Activated CD4-positive, alpha-beta T cell treated with anti-CD3 and anti-CD28 coated beads, Interleukin-2, Interleukin-6, amounts not matched to agents 100 ng/mL and 50 ng/mL, durations not matched to agents 16 hours and 8 hours (primary cell): Measurements from ENCODE around the gene HSD17B4.
A peak's percentile ranks its signal among the peaks of the same experiment; 100 is the strongest.
"Not testable (repeated sequence)": the region's sequence is repeated elsewhere in the genome, so short reads cannot be mapped to it uniquely, and the experiment has no call there.

ENCODE experiments used
- DNase-seq: peaks from one replicate; pipeline ENCODE4 v3.0.0-alpha.2; 2020

Gene HSD17B4

GRCh38 chr5:119452373-119453039 is at the start of gene HSD17B4:
Gene HSD17B4, plus strand, starts transcription at chr5:119452497. Its CDS starts 79 bp downstream, at chr5:119452576.
- DNase-seq = peak; percentile 88

- no peak for DNase-seq
Measured at GRCh38 chr5:119402555-119402954, 49.7 kb upstream of the HSD17B4 start.

GRCh38 chr5:119404033-119404432 is 48.3 kb upstream of the HSD17B4 start:
- no peak for DNase-seq

GRCh38 chr5:119405419-119405818 is 46.9 kb upstream of the HSD17B4 start:
- no peak for DNase-seq

GRCh38 chr5:119406551-119407110 is 45.7 kb upstream of the HSD17B4 start:
- DNase-seq = no peak

GRCh38 chr5:119409235-119409815 is 43.0 kb upstream of the HSD17B4 start:
- DNase-seq = peak; percentile 30

DNA sequence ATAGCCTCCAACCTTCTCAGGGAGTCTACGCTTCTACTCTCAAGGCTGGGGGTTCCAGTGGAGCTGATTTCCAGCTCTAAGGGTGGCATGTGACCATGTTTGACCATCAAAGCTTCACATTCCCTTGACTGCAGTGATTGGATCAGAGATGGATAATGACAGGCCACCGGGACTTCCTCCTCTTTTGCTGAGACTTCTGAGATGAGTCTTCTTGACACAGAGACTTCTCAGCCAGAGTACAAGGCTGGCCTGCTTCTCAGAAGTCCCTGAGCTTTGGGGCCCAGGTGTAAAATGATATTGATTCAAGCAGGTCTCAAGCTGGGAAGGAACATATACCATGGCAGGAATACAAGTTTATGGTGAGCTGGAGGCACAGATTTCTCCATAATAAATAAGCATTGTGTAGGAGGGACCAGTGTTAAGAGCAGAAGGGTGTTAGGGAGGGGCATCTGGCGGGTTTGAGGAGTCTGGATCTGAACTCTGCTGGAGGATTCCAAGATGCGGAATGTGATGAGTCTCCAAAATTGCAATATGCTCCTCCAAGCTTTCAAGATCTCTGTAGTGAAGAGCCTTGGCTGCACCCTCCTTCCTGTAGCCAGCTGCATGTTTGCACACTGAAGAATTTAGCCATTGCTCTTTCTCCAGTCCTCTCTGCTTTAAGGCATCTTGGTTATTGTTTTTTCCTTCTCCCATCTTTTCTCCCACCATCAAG is 41.7 kb upstream of the HSD17B4 start:
- peak; percentile 51 for DNase-seq

DNA sequence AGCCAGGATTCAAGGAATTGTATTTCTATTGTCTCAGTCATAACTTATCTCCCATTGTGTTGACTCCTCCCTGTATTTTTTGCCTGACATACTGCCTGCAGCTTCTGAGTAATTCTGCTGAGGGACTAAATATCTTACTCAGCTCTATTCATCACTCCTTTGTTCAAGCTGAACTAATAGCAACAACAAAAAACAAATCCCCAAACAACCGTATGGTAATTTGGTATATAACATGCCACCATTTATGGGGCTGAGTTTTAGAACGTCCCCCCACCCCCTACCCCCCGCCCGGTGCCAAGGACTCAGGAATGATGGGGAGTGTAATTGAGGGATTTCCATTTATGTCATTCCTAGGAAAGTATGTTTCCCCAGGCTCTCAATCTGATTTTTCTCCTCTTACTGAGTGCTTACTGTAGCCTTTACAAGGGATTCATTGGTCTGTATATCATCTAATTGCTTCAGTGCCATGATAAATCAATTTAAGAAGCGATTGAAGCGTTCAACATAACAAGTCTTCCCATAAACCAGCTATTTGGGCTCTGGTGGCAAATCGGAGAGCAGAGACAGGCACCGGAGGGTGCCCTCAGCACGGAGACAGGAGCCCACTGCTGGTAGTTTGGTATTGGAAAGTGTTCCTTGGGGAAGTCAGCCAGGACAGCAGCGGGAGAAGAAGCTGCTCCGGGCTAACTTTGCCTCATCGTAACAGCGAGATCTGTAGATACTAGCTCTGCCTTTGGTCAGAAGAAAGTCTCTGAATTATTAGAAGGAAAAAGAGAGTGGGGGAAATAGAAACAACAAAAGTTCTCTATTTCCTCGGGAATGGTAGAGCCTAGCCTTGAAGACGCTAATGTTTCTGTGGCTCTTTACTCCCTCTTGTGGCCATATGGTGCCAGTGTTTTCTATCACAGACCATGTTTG is 40.7 kb upstream of the HSD17B4 start:
- peak; percentile 80 for DNase-seq

DNA sequence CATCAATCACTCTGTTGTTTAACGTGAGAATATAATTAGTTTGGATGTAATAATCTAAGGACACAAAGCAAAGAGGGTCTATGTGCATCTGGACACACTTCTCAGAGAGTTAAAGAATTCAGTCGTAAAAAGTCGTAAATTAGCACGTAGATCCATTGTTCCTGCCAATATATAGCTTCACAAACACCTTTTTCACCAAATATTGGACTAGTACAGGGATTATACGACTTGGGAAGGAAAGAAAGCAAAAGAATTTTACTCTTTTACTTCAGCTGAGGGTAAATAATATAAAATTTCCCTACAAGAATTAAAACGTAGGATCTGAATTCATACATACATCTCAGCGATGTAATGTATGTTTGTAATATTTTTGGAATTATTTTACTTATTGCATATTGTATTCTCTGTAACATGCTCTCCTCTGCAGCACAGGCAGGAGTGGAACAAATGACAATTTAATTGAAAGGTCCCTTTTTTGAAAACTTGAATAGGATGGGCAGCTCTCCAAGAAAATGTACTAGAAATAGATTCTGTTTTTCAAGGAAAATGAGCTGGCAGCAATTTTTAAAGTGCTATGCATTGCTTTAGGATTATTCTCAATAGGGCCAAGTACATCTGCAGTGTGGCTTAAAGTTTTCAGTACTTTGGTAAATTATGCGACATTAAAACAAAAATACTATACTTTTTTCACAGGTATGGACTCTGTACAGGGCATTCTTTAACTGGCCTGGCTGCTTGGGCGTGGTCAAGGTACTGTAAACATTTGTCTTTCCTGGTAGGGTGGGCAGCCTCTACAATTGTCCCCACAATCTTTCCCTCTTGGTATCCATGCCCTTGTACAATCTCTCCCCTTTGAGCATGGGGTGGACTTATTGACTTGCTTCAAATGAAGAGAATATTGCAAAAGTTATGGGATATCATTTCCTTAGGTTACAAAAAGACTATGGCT is 39.7 kb upstream of the HSD17B4 start:
- no peak for DNase-seq

DNA sequence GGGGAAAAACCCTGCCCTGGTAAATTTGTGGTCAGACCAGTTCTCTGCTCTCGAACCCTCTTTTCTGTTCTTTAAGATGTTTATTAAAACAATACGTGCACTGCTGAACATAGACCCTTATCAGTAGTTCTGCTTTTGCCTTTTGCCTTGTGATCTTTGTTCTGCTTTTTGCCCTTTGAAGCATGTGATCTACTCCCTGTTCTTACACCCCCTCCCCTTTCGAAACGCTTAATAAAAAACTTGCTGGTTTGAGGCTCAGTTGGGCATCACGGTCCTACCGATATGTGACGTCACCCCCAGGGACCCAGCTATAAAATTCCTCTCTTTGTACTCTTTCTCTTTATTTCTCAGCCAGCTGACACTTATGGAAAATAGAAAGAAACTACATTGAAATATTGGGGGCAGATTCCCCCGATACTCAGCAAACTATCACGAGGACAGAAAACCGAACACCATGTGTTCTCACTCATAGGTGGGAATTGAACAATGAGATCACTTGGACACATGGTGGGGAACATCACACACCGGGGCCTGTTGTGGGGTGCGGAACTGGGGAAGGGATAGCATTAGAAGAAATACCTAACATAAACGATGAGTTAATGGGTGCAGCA is 38.1 kb upstream of the HSD17B4 start:
- not testable (repeated sequence) for DNase-seq

DNA sequence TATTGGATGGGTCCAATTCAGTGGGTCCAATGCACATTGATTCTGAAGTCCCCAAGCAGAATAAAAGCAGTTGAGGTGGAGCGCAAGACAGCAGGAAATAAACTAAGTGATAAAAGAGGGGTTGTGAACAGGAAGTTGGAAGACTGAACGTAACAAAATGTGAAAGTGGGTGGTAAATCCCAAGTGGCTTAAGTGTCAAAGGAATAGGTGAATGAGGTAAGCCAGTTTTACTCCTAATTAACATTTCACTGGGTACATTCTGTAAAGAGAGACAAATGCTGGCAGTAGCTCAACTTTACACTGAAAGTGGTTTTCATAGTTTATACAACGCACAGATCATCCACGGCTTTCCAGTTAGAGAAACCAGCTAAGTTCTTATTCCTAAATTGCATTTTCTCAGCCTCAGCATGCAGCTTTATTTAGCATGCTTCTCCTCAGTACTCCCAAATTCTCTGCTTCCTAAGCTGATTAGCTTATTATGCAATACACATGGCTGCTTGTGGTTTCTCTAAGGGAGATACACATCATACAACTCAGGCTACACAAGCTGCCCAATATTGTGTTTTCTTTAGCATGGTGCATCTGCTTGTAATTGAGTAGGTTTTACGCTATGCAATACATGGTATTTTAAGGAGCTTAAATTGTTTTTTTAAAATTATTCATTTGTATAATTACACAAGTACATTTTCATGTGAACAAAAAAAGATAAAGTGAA is 34.2 kb upstream of the HSD17B4 start:
- DNase-seq = no peak

DNA sequence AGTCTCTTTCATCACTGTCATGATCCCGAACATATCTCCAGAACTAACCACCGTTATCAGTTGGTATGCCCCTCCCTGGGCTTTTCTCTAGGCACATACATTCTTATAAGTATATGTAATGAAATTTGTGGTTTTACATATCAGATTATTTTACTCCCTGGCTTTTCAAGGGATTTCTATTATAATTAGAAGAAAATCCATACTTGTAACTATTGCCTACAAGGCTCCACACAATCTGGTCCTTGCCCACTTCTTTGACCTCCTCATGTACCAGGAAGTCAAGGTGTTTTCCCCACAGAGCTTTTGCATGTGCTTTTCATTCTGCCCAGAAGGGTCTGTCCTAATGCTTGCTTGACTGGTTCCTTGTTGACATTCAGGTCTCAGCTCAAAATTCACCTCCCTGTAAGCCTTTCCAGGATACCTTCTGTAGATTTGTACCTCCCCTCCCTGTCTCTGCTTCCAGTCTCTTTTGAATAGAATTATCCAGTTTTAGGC is 33.6 kb upstream of the HSD17B4 start:
- DNase-seq = no peak

DNA sequence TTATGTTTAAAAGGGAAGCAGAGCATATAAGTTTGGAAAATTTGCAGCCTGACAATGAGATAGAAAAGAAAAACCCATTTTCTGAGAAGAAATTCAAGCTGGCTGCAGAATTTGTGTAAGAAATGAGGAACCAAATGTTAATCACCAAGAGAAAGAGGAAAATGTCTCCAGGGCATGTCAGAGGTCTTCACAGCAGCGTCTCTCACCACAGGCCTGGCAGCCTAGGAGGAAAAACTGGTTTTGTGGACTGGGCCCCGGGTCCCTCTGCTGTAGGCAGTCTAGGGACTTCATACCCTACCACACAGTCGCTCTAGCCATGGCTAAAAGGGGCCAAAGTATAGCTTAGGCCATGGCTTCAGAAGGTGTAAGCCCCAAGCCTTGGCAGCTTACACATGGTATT is 32.1 kb upstream of the HSD17B4 start:
- no peak for DNase-seq

DNA sequence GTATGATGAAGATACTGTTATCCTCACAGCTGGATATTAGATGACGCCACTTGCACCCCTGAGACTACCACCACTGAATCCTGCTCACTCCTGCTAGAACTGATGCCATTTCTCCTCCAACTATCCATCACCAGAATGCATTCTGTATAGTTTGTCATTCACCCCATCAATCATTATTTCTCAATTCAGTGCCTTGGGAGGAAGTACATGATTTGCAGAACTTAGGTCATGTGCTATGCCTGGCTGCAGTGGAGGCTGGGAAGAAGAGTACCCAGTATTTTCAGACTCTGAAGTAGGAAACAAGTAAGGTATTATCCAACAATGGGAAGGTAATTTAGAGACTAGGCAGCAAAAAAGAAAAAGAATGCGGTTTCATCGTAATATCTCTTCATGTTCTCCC is 26.2 kb upstream of the HSD17B4 start:
- DNase-seq = no peak

- DNase-seq = no peak
Measured at GRCh38 chr5:119427060-119427459, 25.2 kb upstream of the HSD17B4 start.

- DNase-seq = not testable (repeated sequence)
Measured at GRCh38 chr5:119427596-119427995, 24.7 kb upstream of the HSD17B4 start.

- not testable (repeated sequence) for DNase-seq
Measured at GRCh38 chr5:119428166-119428565, 24.1 kb upstream of the HSD17B4 start.

GRCh38 chr5:119428574-119428973 is 23.7 kb upstream of the HSD17B4 start:
- DNase-seq = not testable (repeated sequence)

- DNase-seq = not testable (repeated sequence)
Measured at GRCh38 chr5:119432674-119433237, 19.5 kb upstream of the HSD17B4 start.
